SH-SY5Y (cell line): ENCODE data around the gene ETNK2.

Source experiments
- GATA2 ChIP-seq: IDR thresholded peaks from 2 replicates; pipeline ENCODE4 v1.6.1; 2011; ENCODE audit warnings: mild to moderate bottlenecking, low read depth, low read length
- GATA3 ChIP-seq: IDR thresholded peaks from 2 replicates; pipeline ENCODE4 v1.6.1; 2011; ENCODE audit warnings: low read depth, mild to moderate bottlenecking, low read length, moderate library complexity

- TF ChIP-seq GATA3, result no peak
- TF ChIP-seq GATA2, result no peak
Observed at GRCh38 chr1:204171751-204172178, 19.9 kb upstream of the ETNK2 start.
